Thoracic aorta (tissue), 2 donors: ENCODE results near the gene SCPEP1. TPM values are rescaled to one million over a fixed set of nuclear protein-coding genes. Genes with fewer than 3 reads are reported as not detected.

Experiments
- ATAC-seq: fragments of 150-250 bp; one replicate; pipeline ENCODE4 v1.8.0; 2017; ENCODE audit warnings: low read depth; ENCODE audit not compliant: insufficient number of reproducible peaks, low FRiP score
- DNase-seq: peaks from one replicate; pipeline ENCODE4 v3.0.0-alpha.2; 2020; ENCODE audit warnings: low spot score
- H3K27ac ChIP-seq, 2 donors: fragments of 200-600 bp; sonication (generic); 1 replicate in 1 of 2; 2 replicates in 1 of 2; pipeline ENCODE4 v1.5.1; 2016; ENCODE audit warnings: mild to moderate bottlenecking in 2 of 2, moderate library complexity in 2 of 2
- H3K27me3 ChIP-seq: fragments of 200-600 bp; sonication (generic); replicated peaks from 2 replicates; pipeline ENCODE4 v1.6.0; 2016; ENCODE audit warnings: mild to moderate bottlenecking; ENCODE audit not compliant: insufficient read depth
- H3K36me3 ChIP-seq: fragments of 200-600 bp; sonication (generic); one replicate; pipeline ENCODE4 v1.5.1; 2016
- H3K4me1 ChIP-seq, 2 donors: fragments of 200-600 bp; sonication (generic); 1 replicate in 1 of 2; 2 replicates in 1 of 2; pipeline versions ENCODE4 v1.5.1 to v1.6.0; 2016; ENCODE audit warnings: low read depth in 2 of 2, mild to moderate bottlenecking in 1 of 2; ENCODE audit not compliant: control insufficient read depth in 1 of 2
- H3K4me3 ChIP-seq: fragments of 200-600 bp; sonication (generic); 2 replicates; pipeline ENCODE4 v1.5.1; 2016; ENCODE audit warnings: mild to moderate bottlenecking
- H3K9me3 ChIP-seq: fragments of 200-600 bp; sonication (generic); 2 replicates; pipeline ENCODE4 v1.5.1; 2016
- total RNA-seq, 2 donors: library from RNA; depleted of rRNA; stranded (reverse); fragments of >200 nt; gene quantifications; one replicate each; pipeline versions ENCODE4 v1.1.0 to v1.2.3, GENCODE V29; 2016
- TF ChIP-seq, protein P1 (sequence below): fragments of 200-600 bp; sonication (generic); IDR thresholded peaks from one replicate; pipeline ENCODE4 v1.5.1; 2019; ENCODE audit warnings: antibody characterized with exemption

SCPEP1 gene
- total RNA-seq, 2 donors from 2014 or later, result 91.1 to 112 TPM

DNA sequence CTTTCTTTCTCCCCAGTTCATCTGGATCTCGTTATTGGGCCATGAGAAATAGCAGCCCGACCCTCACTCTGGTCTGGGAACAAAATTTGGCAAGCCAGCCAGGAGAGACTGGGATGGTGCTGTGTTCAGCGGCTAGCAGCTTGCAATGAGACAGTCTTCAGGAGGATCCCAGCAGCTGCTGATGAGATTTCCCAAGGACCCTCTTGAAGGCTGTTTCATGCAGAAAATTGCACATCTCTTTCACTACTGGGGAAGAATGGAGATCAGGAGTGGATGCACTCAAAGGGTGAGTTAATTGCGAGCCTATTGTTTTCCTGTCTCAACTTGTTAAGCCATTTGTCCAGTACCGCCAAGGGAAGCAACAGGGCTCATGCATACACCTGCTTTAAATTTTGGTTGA, 11.6 kb upstream of the SCPEP1 start:
- ATAC-seq (no peak), DNase-seq (no peak)
- Histone ChIP-seq H3K36me3 (no peaks in the 10 kb centered on the region), H3K27me3 (no peaks in the 10 kb centered on the region), H3K9me3 (no peaks in the 10 kb centered on the region), H3K27ac (no peak overlapping the region), H3K4me3 (no peak overlapping the region), H3K4me1 (peaks cover 0 to 4% of the 10 kb centered on the region in 2 donors)
- TF ChIP-seq, protein P1, sequence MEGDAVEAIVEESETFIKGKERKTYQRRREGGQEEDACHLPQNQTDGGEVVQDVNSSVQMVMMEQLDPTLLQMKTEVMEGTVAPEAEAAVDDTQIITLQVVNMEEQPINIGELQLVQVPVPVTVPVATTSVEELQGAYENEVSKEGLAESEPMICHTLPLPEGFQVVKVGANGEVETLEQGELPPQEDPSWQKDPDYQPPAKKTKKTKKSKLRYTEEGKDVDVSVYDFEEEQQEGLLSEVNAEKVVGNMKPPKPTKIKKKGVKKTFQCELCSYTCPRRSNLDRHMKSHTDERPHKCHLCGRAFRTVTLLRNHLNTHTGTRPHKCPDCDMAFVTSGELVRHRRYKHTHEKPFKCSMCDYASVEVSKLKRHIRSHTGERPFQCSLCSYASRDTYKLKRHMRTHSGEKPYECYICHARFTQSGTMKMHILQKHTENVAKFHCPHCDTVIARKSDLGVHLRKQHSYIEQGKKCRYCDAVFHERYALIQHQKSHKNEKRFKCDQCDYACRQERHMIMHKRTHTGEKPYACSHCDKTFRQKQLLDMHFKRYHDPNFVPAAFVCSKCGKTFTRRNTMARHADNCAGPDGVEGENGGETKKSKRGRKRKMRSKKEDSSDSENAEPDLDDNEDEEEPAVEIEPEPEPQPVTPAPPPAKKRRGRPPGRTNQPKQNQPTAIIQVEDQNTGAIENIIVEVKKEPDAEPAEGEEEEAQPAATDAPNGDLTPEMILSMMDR, result no peak

DNA sequence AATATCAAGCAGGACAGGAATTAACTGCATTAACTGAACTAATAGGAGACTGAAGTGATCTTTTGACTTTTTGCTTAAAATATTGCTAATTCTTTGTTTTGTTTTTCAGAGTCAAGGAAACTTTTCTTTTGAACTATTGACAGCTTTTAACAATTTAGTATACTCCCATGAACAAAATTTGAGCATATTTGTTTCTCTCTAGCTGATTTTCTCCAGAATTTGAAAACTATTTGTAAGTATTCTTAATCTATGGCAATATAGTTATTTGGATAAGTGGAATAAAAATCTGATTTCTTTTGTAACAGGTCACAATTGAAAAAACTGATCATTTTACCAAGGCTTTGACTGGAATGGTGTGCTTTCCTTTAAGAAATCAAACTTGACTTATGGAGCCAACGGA, 7.0 kb upstream of the SCPEP1 start:
- H3K36me3 ChIP-seq, result no peaks in the 10 kb centered on the region
- no peak for ATAC-seq
- no peaks in the 10 kb centered on the region for H3K4me1 ChIP-seq
- no peaks in the 10 kb centered on the region for H3K27me3 ChIP-seq
- H3K9me3 ChIP-seq, result no peaks in the 10 kb centered on the region
- H3K27ac ChIP-seq, result no peak overlapping the region
- no peak for DNase-seq
- TF ChIP-seq, protein P1, result no peak
- no peak overlapping the region for H3K4me3 ChIP-seq

DNA sequence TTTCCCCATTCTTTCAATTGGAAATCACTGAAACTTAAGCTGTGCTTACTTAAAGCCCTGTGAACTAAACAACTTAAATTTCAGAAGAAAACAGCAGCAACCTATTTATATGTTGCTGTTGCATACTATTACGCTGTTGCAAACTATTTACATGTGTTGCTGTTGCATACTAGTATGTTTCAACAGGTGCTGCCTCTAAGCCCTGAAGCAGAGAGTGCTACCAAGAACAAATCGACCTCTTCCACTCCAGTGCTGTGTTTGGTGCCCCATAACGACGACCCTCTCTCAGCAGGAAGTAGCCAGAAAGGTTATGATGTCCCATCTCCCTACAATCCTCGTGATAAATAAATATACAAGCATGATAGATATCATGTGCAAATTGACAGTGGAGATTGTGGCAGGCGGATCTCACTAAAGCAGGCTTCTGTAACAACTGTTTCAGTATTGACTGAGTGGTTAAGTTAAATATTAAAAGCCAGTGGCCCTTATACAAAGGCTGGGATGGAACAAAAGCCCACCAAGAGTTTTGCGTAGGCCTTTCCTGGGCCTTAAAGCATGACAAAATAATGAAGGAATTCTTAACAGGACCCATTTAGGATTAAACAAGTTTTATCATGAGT, 5.7 kb upstream of the SCPEP1 start:
- Histone ChIP-seq H3K4me1 (peaks cover 5 to 6% of the 10 kb centered on the region in 2 donors), H3K27ac (no peak overlapping the region), H3K36me3 (no peaks in the 10 kb centered on the region), H3K9me3 (no peaks in the 10 kb centered on the region), H3K4me3 (no peak overlapping the region), H3K27me3 (no peaks in the 10 kb centered on the region)
- TF ChIP-seq, protein P1, result no peak
- DNase-seq, result no peak
- no peak for ATAC-seq

DNA sequence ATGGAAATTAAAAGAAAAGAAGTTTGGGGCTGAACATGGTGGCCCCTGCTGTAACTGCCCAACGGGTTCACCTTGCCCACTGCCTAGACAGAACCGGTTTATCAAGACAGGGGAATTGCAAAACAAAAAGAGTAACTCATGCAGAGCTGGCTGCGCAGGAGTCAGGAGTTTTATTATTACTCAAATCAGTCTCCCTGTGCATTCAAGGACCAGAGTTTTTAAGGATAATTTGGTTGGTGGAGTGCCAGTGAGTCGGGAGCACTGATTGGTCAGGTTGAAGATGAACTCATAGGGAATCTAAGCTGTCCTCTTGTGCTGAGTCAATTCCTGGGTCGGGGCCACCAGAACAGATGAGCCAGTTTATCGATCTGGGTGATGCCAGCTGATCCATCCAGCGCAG, 4.4 kb upstream of the SCPEP1 start:
- H3K4me3 ChIP-seq, result no peak overlapping the region
- H3K36me3 ChIP-seq, result no peaks in the 10 kb centered on the region
- TF ChIP-seq, protein P1, result no peak
- DNase-seq (no peak), ATAC-seq (no peak)
- H3K27me3 ChIP-seq, result no peaks in the 10 kb centered on the region
- no peaks in the 10 kb centered on the region for H3K9me3 ChIP-seq
- H3K4me1 ChIP-seq, result peaks cover 6 to 9% of the 10 kb centered on the region in 2 donors
- H3K27ac ChIP-seq, result no peak overlapping the region

DNA sequence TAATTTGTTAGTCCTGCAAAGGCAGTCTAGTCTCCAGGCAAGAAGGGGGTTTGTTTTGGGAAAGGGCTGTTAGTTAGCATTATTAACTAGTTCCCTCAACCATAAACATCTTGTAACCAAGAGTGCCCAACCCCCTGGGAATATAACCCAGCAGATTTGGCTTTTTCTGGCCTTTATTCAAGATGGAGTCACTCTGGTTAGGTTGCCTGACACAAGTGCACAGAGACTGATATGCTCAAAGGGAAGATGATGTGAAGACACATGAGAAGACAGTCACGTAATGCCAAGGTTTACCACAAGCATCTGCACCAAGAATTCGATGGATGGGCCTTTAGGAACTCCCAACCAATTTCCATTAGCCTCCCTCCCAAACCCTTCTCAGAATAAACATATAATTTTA, 3.9 kb upstream of the SCPEP1 start:
- DNase-seq (no peak), ATAC-seq (no peak)
- Histone ChIP-seq H3K27me3 (no peaks in the 10 kb centered on the region), H3K9me3 (no peaks in the 10 kb centered on the region), H3K36me3 (no peaks in the 10 kb centered on the region), H3K4me1 (peaks cover 9 to 15% of the 10 kb centered on the region in 2 donors), H3K4me3 (no peak overlapping the region), H3K27ac (no peak overlapping the region)
- TF ChIP-seq, protein P1, result no peak
